AG04449 (cell line): ENCODE data around the gene TLL2.

ENCODE experiments used
- CTCF ChIA-PET: fragments of 350-600 bp; formaldehyde crosslinking; extraction: SDS; loops from one replicate; lab custom pipeline; 2021; ENCODE audit warnings: antibody characterized with exemption; lab: Yijun Ruan, JAX
- POLR2A ChIA-PET: fragments of 400-600, 350-600 bp; formaldehyde crosslinking; extraction: SDS; loops from one replicate; lab custom pipeline; 2020; ENCODE audit warnings: antibody characterized with exemption, inconsistent platforms; lab: Yijun Ruan, JAX
- DNase-seq: peaks from one replicate; pipeline ENCODE4 v3.0.0-alpha.2; 2010; ENCODE audit warnings: low read depth, low spot score
- H3K4me3 ChIP-seq: 2 replicates; pipeline ENCODE4 v1.5.1; 2011; ENCODE audit warnings: low read depth, mild to moderate bottlenecking, control low read depth, low read length
- CTCF ChIP-seq: IDR thresholded peaks from one replicate; pipeline ENCODE4 v1.5.1; 2011; ENCODE audit warnings: mild to moderate bottlenecking, moderate library complexity, low read length, control low read depth, inconsistent platforms; ENCODE audit not compliant: insufficient read depth; ENCODE audit errors: missing control alignments

The TLL2 gene

GRCh38 chr10:96488161-96488935, 25.4 kb downstream of the TLL2 start:
- H3K4me3 ChIP-seq = no peak overlapping the region
- ChIA-PET POLR2A (no interaction called here), CTCF (interaction anchor here (0.7 to 2.6 kb wide), 5 partner anchors 9 to 118 kb away, joined by 3 to 7 read pairs (median 4); partner anchors contain the start of gene TLL2)
- TF ChIP-seq CTCF = no peak
- no peak for DNase-seq

GRCh38 chr10:96482815-96483588, 30.7 kb downstream of the TLL2 start:
- ChIA-PET CTCF (interaction anchor here (2.1 kb wide), 1 partner anchor 14 kb away, joined by 9 read pairs; no protein-coding TSS in a partner anchor), POLR2A (no interaction called here)
- no peak for DNase-seq
- no peak overlapping the region for H3K4me3 ChIP-seq
- no peak for TF ChIP-seq CTCF

GRCh38 chr10:96478355-96478754, 35.4 kb downstream of the TLL2 start:
- H3K4me3 ChIP-seq = no peak overlapping the region
- ChIA-PET POLR2A (no interaction called here), CTCF (no interaction called here)
- TF ChIP-seq CTCF = no peak
- DNase-seq = no peak

GRCh38 chr10:96473866-96474265, 39.9 kb downstream of the TLL2 start:
- no peak for TF ChIP-seq CTCF
- H3K4me3 ChIP-seq = no peak overlapping the region
- CTCF ChIA-PET = no interaction called here
- POLR2A ChIA-PET = no interaction called here
- DNase-seq = no peak

GRCh38 chr10:96470116-96470743, 43.5 kb downstream of the TLL2 start:
- ChIA-PET CTCF (interaction anchor here (0.7 to 2.6 kb wide), 12 partner anchors 11 to 111 kb away, joined by 3 to 9 read pairs (median 4); partner anchors contain the start of gene TLL2), POLR2A (no interaction called here)
- TF ChIP-seq CTCF = peak; percentile 69
- no peak overlapping the region for H3K4me3 ChIP-seq
- no peak for DNase-seq
